A673 (cell line): ENCODE measurements around the gene DPYD. TPM values are rescaled to one million over a fixed set of nuclear protein-coding genes. Genes with fewer than 3 reads are reported as not detected.

Experiments used
- BruUV-seq: library from RNA; stranded (reverse); fragments of 400-500 nt; replicated peaks from 2 replicates; lab custom pipeline; 2021; lab: Mats Ljungman, UMichigan
- CTCF ChIA-PET: fragments of 300-600 bp; sonication (Branson Sonifier 250); formaldehyde crosslinking; loops from one replicate; lab custom pipeline; 2022; ENCODE audit warnings: antibody characterized with exemption; lab: Charles Lee
- POLR2A ChIA-PET: fragments of 300-600 bp; sonication (Branson Sonifier 250); formaldehyde crosslinking; loops from one replicate; lab custom pipeline; 2022; ENCODE audit warnings: antibody characterized with exemption; ENCODE audit not compliant: low non-redundant PET; lab: Charles Lee
- DNase-seq: peaks from one replicate; pipeline ENCODE4 v3.0.0-alpha.2; 2015; ENCODE audit warnings: low spot score
- H3K27ac ChIP-seq: fragments of 200-600 bp; sonication (generic); 2 replicates; pipeline ENCODE4 v1.5.1; 2016; ENCODE audit warnings: mixed run types, low read depth, mild to moderate bottlenecking, mixed read lengths, antibody characterized with exemption, low read length; ENCODE audit not compliant: poor library complexity, severe bottlenecking
- H3K27me3 ChIP-seq: fragments of 200-600 bp; sonication (generic); replicated peaks from 2 replicates; pipeline ENCODE4 v1.6.1; 2017; ENCODE audit warnings: mixed run types, low read depth, mild to moderate bottlenecking, mixed read lengths, antibody characterized with exemption, low read length; ENCODE audit not compliant: insufficient read depth, poor library complexity
- H3K36me3 ChIP-seq: fragments of 200-600 bp; sonication (generic); 2 replicates; pipeline ENCODE4 v1.6.1; 2016; ENCODE audit warnings: mixed run types, mild to moderate bottlenecking, mixed read lengths, antibody characterized with exemption, low read length; ENCODE audit not compliant: insufficient read depth, poor library complexity, severe bottlenecking
- H3K4me1 ChIP-seq: fragments of 200-600 bp; sonication (generic); 2 replicates; pipeline ENCODE4 v1.6.1; 2017; ENCODE audit warnings: mixed run types, mild to moderate bottlenecking, mixed read lengths, antibody characterized with exemption, low read length; ENCODE audit not compliant: insufficient read depth, poor library complexity, severe bottlenecking
- H3K4me3 ChIP-seq: fragments of 200-600 bp; sonication (generic); 2 replicates; pipeline ENCODE4 v1.5.1; 2016; ENCODE audit warnings: low read depth, mixed run types, mild to moderate bottlenecking, mixed read lengths, low read length; ENCODE audit not compliant: poor library complexity, severe bottlenecking
- H3K9me3 ChIP-seq: fragments of 200-600 bp; sonication (generic); 2 replicates; pipeline ENCODE4 v1.6.1; 2016; ENCODE audit warnings: mixed run types, low read depth, mild to moderate bottlenecking, mixed read lengths, antibody characterized with exemption, low read length; ENCODE audit not compliant: poor library complexity, severe bottlenecking
- CTCF ChIP-seq: fragments of 300-800, 200-600 bp; sonication (generic); conservative IDR thresholded peaks from 2 replicates; pipeline ENCODE4 v1.5.1; 2017; ENCODE audit warnings: low read depth, mild to moderate bottlenecking, antibody characterized with exemption, low read length, moderate library complexity, mixed read lengths
- EZH2 ChIP-seq: fragments of 200-600 bp; sonication (generic); IDR thresholded peaks from 2 replicates; pipeline ENCODE4 v1.6.1; 2017; ENCODE audit warnings: borderline replicate concordance, low read depth, mild to moderate bottlenecking, mixed read lengths, antibody characterized with exemption, low read length; ENCODE audit not compliant: poor library complexity, severe bottlenecking
- intact Hi-C: fragments of 100-400 bp; cut with micrococcal nuclease; formaldehyde crosslinking; loops from one replicate; pipeline ENCODE4 v1.10.0; 2022; ENCODE audit not compliant: unreplicated experiment
- total RNA-seq: library from RNA; stranded (reverse); gene quantifications from 2 replicates; pipeline ENCODE4 v1.2.3, GENCODE V29; 2021

Gene DPYD
- total RNA-seq, 1 experiment from 2014 or later: 13.4 TPM

- H3K4me1 ChIP-seq: no peaks in the 10 kb centered on the region
- DNase-seq: no peak
- no peak for TF ChIP-seq CTCF
- no peak for TF ChIP-seq EZH2
- intact Hi-C loops: no loop called here
- BruUV-seq: no TSS peak
- CTCF ChIA-PET: no interaction called here
- peaks cover 6% of the 10 kb centered on the region for H3K9me3 ChIP-seq
- no peaks in the 10 kb centered on the region for H3K27me3 ChIP-seq
- H3K27ac ChIP-seq: no peak overlapping the region
- no peaks in the 10 kb centered on the region for H3K36me3 ChIP-seq
- POLR2A ChIA-PET: no interaction called here
- H3K4me3 ChIP-seq: no peak overlapping the region
Observed at GRCh38 chr1:97070376-97070775, 850.5 kb downstream of the DPYD start.

DNA sequence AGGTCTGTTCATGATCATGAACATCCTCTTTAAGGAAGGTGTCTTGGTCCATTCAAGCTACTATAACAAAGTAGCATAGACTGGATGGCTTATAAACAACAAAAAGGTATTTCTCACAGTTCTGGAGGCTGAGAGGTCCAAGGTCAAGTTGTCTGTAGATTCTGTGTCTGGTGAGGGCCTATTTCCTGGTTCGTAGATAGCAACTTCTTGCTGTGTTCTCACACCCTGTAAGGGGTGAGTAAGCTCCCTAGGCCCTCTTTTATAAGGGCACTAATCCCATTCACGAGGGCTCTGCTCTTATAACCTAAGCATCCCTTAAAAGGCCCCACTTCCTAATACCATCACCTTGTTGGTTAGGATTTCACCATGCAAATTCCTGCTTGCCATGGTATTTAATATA, 851.5 kb downstream of the DPYD start:
- intact Hi-C loops: no loop called here
- Histone ChIP-seq H3K27ac (no peak overlapping the region), H3K27me3 (no peaks in the 10 kb centered on the region), H3K4me1 (no peaks in the 10 kb centered on the region), H3K36me3 (no peaks in the 10 kb centered on the region), H3K4me3 (no peak overlapping the region), H3K9me3 (peaks cover 6% of the 10 kb centered on the region)
- no TSS peak for BruUV-seq
- ChIA-PET POLR2A (no interaction called here), CTCF (no interaction called here)
- DNase-seq: no peak
- TF ChIP-seq CTCF: no peak
- no peak for TF ChIP-seq EZH2

DNA sequence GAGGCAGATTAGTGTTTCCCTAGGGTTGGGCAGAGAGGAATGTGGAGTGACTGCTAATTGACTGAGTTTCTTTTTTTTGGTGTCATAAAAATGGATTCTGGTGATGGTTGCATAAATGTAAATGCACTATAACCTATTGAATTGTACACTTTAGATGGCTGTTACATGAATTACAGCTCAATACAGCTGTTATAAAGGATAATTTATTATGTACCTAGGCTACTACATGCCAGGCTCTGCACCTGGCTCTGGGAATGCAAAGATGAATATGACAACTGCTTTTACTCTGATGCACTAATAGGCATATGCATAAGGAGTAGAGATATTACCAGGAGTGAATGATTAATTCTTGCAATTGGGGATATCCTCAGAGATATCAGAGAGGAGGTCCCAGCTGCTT, 854.0 kb downstream of the DPYD start:
- TF ChIP-seq CTCF: no peak
- no peak for TF ChIP-seq EZH2
- H3K27ac ChIP-seq: no peak overlapping the region
- no TSS peak for BruUV-seq
- no peak overlapping the region for H3K4me3 ChIP-seq
- intact Hi-C loops: no loop called here
- ChIA-PET CTCF (no interaction called here), POLR2A (no interaction called here)
- H3K27me3 ChIP-seq: no peaks in the 10 kb centered on the region
- no peaks in the 10 kb centered on the region for H3K4me1 ChIP-seq
- no peak for DNase-seq
- peaks cover 8% of the 10 kb centered on the region for H3K9me3 ChIP-seq
- H3K36me3 ChIP-seq: no peaks in the 10 kb centered on the region
